Bronchial epithelial cell (primary cell): ENCODE measurements around the gene PIH1D1. TPM values are rescaled to one million over a fixed set of nuclear protein-coding genes. Genes with fewer than 3 reads are reported as not detected.
A peak's percentile ranks its signal among the peaks of the same experiment; 100 is the strongest.

ENCODE experiments used
- DNase-seq: peaks from one replicate; pipeline ENCODE4 v3.0.0-alpha.2; 2010; ENCODE audit warnings: low read depth
- FAIRE-seq: peaks from 2 replicates; lab custom pipeline; 2011; peaks lifted over from hg19 to GRCh38; lab: Jason Lieb, UNC
- H3K27me3 ChIP-seq: 2 replicates; pipeline ENCODE4 v1.5.1; 2011; ENCODE audit warnings: low read length; ENCODE audit not compliant: control insufficient read depth, insufficient read depth
- H3K36me3 ChIP-seq: 2 replicates; pipeline ENCODE4 v1.5.1; 2011; ENCODE audit warnings: low read length; ENCODE audit not compliant: control insufficient read depth, insufficient read depth
- H3K4me3 ChIP-seq: 2 replicates; pipeline ENCODE4 v1.5.1; 2011; ENCODE audit warnings: mild to moderate bottlenecking, low read depth, low read length, control low read depth
- total RNA-seq: library from RNA; depleted of rRNA; stranded (reverse); fragments of >200 nt; gene quantifications from 2 replicates; pipeline ENCODE4 v1.2.1, GENCODE V29; 2014
- TF ChIP-seq, protein P1 (sequence below): IDR thresholded peaks from 2 replicates; pipeline ENCODE4 v1.5.1; 2011; ENCODE audit warnings: mild to moderate bottlenecking, moderate library complexity, low read length, control low read depth, inconsistent platforms; ENCODE audit not compliant: insufficient read depth, severe bottlenecking

Gene PIH1D1
- total RNA-seq, 1 donor from 2014 or later, result 115 TPM

DNA sequence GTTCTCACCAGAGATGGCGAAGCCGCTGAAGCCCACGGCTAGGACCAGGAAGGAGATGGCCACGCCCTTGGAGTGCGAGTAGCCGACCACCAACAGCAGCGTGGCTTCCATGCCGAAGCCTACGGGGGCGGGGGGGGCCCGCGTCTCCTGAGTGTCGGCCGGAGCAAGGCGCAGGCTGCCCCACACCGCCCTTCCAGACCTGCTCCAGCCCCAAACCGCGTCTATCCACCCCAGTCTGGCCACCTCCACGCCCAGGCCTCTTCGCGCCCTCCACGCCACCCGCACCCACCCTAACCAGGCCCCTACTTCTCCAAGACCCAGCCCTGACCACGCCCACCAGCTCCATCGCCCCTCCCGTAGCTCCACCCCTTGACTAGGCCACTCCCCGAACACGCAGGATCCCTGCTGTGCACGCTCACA lies 20.3 kb downstream of the PIH1D1 start:
- no peak for DNase-seq
- no peak for FAIRE-seq
- Histone ChIP-seq H3K4me3 (no peak overlapping the region), H3K27me3 (peaks cover 37% of the 10 kb centered on the region), H3K36me3 (no peaks in the 10 kb centered on the region)
- TF ChIP-seq, protein P1, sequence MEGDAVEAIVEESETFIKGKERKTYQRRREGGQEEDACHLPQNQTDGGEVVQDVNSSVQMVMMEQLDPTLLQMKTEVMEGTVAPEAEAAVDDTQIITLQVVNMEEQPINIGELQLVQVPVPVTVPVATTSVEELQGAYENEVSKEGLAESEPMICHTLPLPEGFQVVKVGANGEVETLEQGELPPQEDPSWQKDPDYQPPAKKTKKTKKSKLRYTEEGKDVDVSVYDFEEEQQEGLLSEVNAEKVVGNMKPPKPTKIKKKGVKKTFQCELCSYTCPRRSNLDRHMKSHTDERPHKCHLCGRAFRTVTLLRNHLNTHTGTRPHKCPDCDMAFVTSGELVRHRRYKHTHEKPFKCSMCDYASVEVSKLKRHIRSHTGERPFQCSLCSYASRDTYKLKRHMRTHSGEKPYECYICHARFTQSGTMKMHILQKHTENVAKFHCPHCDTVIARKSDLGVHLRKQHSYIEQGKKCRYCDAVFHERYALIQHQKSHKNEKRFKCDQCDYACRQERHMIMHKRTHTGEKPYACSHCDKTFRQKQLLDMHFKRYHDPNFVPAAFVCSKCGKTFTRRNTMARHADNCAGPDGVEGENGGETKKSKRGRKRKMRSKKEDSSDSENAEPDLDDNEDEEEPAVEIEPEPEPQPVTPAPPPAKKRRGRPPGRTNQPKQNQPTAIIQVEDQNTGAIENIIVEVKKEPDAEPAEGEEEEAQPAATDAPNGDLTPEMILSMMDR, result no peak

DNA sequence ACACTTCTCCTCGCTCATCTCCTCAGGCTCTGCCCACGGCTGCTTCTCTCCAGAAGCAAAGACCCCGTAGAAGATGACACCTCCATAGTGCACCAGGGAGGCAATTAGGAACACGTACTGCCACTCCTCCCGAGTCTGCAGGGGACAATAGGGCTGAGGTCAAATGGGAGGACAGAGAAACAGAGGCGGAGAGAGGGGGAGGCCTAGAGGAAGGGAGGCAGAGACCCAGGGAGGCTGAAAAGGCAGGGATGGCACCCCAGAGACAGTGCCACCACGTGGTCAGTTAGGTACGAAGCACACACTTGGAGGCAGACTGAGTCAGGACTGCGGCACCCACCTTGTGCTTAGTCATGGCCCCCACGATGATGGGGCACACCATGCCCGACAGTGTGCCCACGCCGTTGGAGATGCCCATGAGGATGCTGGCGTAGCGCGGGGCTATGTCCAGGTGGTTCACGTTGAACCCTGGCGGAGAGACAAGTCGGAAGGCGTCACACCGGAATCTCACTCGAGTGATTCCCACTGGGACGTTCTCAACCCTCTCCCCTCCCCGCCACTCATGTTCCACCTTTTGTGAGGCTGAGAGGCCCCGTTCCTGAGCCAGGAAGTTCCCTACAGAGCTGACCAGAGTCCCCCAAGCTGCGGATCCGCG lies 20.8 kb downstream of the PIH1D1 start:
- H3K4me3 ChIP-seq, result no peak overlapping the region
- TF ChIP-seq, protein P1, result peak; percentile 27
- H3K27me3 ChIP-seq, result peaks cover 38% of the 10 kb centered on the region
- DNase-seq (no peak), FAIRE-seq (no peak)
- no peaks in the 10 kb centered on the region for H3K36me3 ChIP-seq

DNA sequence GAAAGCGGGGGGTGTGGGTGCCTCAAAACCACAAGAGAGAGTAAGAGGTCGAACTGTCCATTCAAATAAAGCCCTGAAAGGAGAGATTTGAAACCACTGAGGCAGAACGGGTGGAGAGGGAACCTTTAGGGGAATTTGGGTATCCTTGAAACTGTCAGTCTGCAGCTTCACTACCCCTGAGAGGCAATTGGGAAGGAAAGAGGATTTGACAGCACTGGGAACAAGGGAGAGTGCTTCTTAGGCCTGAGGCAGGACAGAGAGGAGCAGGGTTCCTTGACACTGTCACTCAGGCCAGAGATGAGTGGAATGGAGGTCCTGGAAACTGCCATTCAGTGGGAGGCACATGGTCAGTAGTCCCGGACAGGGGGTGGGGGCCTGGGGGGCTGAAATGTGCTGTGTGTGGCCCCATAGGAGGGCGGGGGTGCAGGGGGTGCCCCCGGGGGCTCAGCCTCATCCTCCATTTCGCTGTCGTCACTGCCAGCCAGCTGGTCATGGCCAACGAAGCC lies 21.4 kb downstream of the PIH1D1 start:
- Histone ChIP-seq H3K36me3 (no peaks in the 10 kb centered on the region), H3K4me3 (no peak overlapping the region), H3K27me3 (peaks cover 42% of the 10 kb centered on the region)
- FAIRE-seq (no peak), DNase-seq (no peak)
- TF ChIP-seq, protein P1, result no peak

DNA sequence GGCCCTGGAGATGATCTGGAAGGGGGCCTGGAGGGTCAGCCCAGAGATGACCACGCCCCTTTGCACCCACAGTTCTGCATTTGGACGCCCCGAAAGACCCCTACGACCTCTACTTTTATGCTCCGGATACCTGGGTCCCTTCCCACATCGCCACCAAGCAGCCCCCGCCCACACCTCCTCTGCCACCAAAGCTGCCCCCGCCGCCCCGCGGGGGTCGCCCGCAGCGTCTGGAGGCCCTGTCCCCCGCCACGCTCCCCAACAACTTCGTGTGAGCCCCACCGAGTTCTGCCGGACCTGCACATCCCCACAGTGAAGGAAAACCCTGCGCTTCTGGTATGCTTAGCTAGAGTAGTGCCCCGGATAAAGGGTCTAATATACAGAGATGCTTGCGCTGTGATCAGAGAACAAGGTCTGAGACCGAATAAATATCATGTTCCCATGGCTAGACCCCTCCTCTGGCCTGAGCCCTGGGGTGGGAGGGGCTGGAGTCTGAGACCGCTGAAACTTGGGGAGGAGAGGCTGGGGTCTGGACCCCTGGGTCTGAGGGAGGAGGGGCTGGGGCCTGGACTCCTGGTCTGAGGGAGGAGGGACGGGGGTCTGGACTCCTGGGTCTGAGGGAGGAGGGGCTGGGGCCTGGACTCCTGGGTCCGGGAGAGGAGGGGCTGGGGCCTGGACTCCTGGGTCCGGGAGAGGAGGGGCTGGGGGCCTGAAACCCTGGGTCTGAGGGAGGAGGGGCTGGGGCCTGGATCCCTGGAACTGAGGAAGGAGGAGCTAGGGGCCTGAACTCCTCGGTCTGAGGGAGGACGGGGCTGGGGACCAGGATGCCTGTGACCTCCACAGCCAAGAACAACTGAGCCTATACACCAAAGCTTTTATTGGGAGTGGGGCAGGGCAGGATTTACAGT lies 22.8 kb downstream of the PIH1D1 start:
- TF ChIP-seq, protein P1, result no peak
- DNase-seq (no peak), FAIRE-seq (no peak)
- Histone ChIP-seq H3K4me3 (no peak overlapping the region), H3K27me3 (peaks cover 43% of the 10 kb centered on the region), H3K36me3 (no peaks in the 10 kb centered on the region)

DNA sequence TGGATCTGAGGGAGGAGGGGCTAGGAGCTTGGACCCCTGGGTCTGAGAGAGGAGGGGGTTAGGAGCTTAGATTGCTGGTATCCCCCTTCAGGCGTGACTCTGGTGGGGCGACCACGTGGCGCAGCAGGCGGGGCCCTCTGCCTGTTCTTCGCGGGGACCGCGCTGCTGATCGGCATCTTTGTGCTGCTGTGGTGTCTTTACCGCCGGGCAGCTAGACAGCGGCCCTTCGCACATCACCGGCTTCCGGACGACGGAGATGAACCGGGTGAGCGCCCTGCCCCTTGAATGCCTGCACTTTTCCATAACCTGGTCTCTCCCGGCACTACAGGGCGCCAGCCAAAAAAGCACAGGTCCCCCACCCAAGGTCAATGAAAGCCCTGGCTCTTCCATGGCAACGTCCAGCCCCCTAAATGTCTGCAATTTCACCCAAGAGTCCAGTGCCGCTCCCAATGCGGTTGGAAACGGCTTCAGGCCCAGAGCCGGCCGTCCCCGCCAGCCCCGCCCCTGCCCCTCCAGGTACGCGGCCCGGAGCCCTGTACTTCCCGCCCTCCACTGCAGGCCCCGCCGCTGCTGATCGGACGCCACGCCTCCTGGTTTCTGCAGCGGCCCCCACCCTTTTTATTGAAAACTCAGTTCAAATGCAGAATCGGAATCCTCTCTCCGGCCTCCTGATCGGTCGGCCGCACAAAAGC lies 23.6 kb downstream of the PIH1D1 start:
- Histone ChIP-seq H3K36me3 (no peaks in the 10 kb centered on the region), H3K27me3 (peaks cover 39% of the 10 kb centered on the region), H3K4me3 (peak overlapping the region; percentile 9)
- FAIRE-seq, result no peak
- no peak for DNase-seq
- TF ChIP-seq, protein P1, result no peak
